ENCODE results near the gene OR5AP2. TPM values are rescaled to one million over a fixed set of nuclear protein-coding genes. Genes with fewer than 3 reads are reported as not detected.

Gene OR5AP2
- total RNA-seq, 2 experiments from 2014 or later, result not detected

Other genes with a start within 250 kb of the OR5AP2 start
- not detected for gene OR5AL1, start 229.7 kb downstream of the OR5AP2 start, total RNA-seq
- gene OR5M3, start 169.1 kb downstream of the OR5AP2 start, total RNA-seq, result not detected
- gene OR5M8, start 151.1 kb downstream of the OR5AP2 start, total RNA-seq, result not detected
- gene OR5M11, start 99.2 kb downstream of the OR5AP2 start, total RNA-seq, result not detected
- gene OR5M10, start 64.7 kb downstream of the OR5AP2 start, total RNA-seq, result not detected
- not detected for gene OR5M1, start 27.6 kb downstream of the OR5AP2 start, total RNA-seq
- gene OR5AR1, start 21.2 kb upstream of the OR5AP2 start, total RNA-seq, result not detected
- not detected for gene OR9G1, start 56.7 kb upstream of the OR5AP2 start, total RNA-seq
- gene OR9G4, start 106.3 kb upstream of the OR5AP2 start, total RNA-seq, result not detected